AG10803 (cell line): ENCODE results near the gene KLRG1.

Experiments used
- DNase-seq: peaks from one replicate; pipeline ENCODE4 v3.0.0; 2010; ENCODE audit warnings: low read depth
- H3K4me3 ChIP-seq: 2 replicates; pipeline ENCODE4 v1.5.1; 2011; ENCODE audit warnings: mild to moderate bottlenecking, low read length, control low read depth
- CTCF ChIP-seq: conservative IDR thresholded peaks from 2 replicates; pipeline ENCODE4 v1.5.1; 2011; ENCODE audit warnings: mild to moderate bottlenecking, low read length, control low read depth, inconsistent platforms

The KLRG1 gene

GRCh38 chr12:8989413-8989812 lies at the start of gene KLRG1:
KLRG1 (plus strand) TSS chr12:8989546; CDS start chr12:8989636, 90 bp downstream.
- DNase-seq: no peak
- no peak within 1 kb of the TSS for H3K4me3 ChIP-seq
- no peak for TF ChIP-seq CTCF

- no peak overlapping the region for H3K4me3 ChIP-seq
- DNase-seq: no peak
- TF ChIP-seq CTCF: no peak
These were observed 47.5 kb upstream of the KLRG1 start for GRCh38 chr12:8941691-8942478.

- TF ChIP-seq CTCF: no peak
- no peak for DNase-seq
- H3K4me3 ChIP-seq: no peak overlapping the region
These were observed 45.7 kb upstream of the KLRG1 start for GRCh38 chr12:8943565-8944186.

- no peak overlapping the region for H3K4me3 ChIP-seq
- no peak for TF ChIP-seq CTCF
- no peak for DNase-seq
These were observed 42.6 kb upstream of the KLRG1 start for GRCh38 chr12:8946733-8947132.

- DNase-seq: no peak
- no peak overlapping the region for H3K4me3 ChIP-seq
- no peak for TF ChIP-seq CTCF
These were observed 41.6 kb upstream of the KLRG1 start for GRCh38 chr12:8947737-8948136.

GRCh38 chr12:8948701-8949341 lies 40.5 kb upstream of the KLRG1 start:
- no peak for TF ChIP-seq CTCF
- peak overlapping the region; percentile 70 for H3K4me3 ChIP-seq
- DNase-seq: peak; percentile 31
